Measurements from ENCODE around the gene FAT4.

DNA sequence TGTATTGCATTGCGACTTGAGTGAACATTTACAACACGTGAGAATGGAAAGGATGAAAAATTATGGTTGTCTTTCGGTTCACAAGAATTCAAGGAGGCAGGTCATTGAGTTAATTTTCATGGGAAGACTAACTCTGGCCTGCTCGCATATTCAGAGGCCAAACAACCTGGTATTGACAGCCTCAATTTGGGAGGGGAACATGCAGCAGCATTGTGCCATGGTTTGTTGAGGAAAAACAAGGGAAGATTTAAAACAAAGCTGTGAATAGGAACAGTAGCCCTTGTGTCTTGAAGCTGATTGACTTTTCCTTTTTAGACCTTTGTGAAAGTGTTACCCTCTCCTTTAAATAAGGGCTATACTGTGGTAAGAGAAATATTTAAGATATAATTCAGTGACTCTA lies 31.9 kb downstream of the FAT4 start:
- TF ChIP-seq CTCF (IDR thresholded peaks at IDR 0.05) (no peak), POLR2A (IDR thresholded peaks at IDR 0.05) (no peak)

Measured in lower leg skin (tissue), 3 donors.